Breast epithelium (tissue), 4 donors: Measurements from ENCODE around the gene PPP2R5D. TPM values are rescaled to one million over a fixed set of nuclear protein-coding genes. Genes with fewer than 3 reads are reported as not detected.

ENCODE experiments used
- DNase-seq, 2 donors: peaks; one replicate each; pipeline ENCODE4 v3.0.0-alpha.2; 2019; ENCODE audit warnings: low spot score in 2 of 2
- H3K27ac ChIP-seq, 2 donors: fragments of 200-600 bp; sonication (generic) in 1 of 2; one replicate each; pipeline ENCODE4 v1.5.1; 2016 to 2019; ENCODE audit warnings: mild to moderate bottlenecking in 1 of 2
- H3K27me3 ChIP-seq, 2 donors: fragments of 200-600 bp; sonication (generic) in 1 of 2; one replicate each; pipeline versions ENCODE4 v1.5.1 to v1.6.0; 2017 to 2019; ENCODE audit warnings: control low read depth in 1 of 2, mild to moderate bottlenecking in 1 of 2
- H3K36me3 ChIP-seq: fragments of 200-600 bp; one replicate; pipeline ENCODE4 v1.5.1; 2019
- H3K4me1 ChIP-seq, 2 donors: fragments of 200-600 bp; sonication (generic); one replicate each; pipeline ENCODE4 v1.5.1; 2016 to 2019; ENCODE audit warnings: control low read depth in 1 of 2
- H3K4me3 ChIP-seq, 3 donors: fragments of 200-600 bp; sonication (generic); 1 replicate in 2 of 3; 2 replicates in 1 of 3; pipeline ENCODE4 v1.5.1; 2016 to 2019; ENCODE audit warnings: mild to moderate bottlenecking in 3 of 3, moderate library complexity in 2 of 3
- H3K9me3 ChIP-seq, 2 donors: fragments of 200-600 bp; sonication (generic) in 1 of 2; one replicate each; pipeline ENCODE4 v1.5.1; 2016 to 2019; ENCODE audit warnings: control low read depth in 1 of 2
- POLR2A ChIP-seq: fragments of 450-650 bp; IDR thresholded peaks from one replicate; pipeline ENCODE4 v1.6.1; 2016; ENCODE audit warnings: antibody characterized with exemption, mild to moderate bottlenecking, moderate library complexity
- POLR2AphosphoS5 ChIP-seq, 3 donors: sonication (generic); formaldehyde crosslinking; IDR thresholded peaks; one replicate each; pipeline ENCODE4 v1.6.1; 2017; ENCODE audit warnings: antibody characterized with exemption in 3 of 3
- intact Hi-C: fragments of 100-400 bp; cut with DNase I; formaldehyde crosslinking; loops from one replicate; pipeline ENCODE4 v1.15.1; 2023; ENCODE audit warnings: low total_unique reads
- total RNA-seq, 3 donors: library from RNA; depleted of rRNA; stranded (reverse); fragments of >200 nt; gene quantifications; one replicate each; pipeline ENCODE4 v1.1.0, GENCODE V29; 2016
- TF ChIP-seq, protein P1 (sequence below), 3 donors: fragments of 450-650 bp; IDR thresholded peaks; one replicate each; pipeline ENCODE4 v1.5.1; 2016 to 2017; ENCODE audit warnings: antibody characterized with exemption in 3 of 3, mild to moderate bottlenecking in 3 of 3, moderate library complexity in 3 of 3

PPP2R5D gene
- total RNA-seq, 3 donors from 2014 or later = 25.2 to 35.6 (median 34.7) TPM

DNA sequence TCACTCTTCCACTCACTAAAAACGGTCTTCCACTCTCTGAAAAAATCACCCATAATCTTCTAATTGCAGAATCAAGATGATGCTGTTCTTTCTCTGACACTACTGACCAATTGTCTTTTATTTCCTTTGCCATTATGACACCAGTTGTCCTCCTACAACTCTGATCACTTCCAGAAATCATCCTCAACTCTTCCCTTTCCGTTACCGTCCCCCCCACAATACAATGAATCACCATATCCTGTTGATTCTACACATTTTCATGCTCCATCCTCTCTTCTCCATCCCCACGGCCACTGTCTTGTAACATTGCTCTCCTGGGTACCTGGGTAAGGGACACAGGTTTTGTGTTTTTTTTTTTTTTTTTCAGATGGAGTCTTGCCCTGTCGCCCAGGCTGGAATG is 2.5 kb upstream of the PPP2R5D start:
- Histone ChIP-seq H3K4me3 (no peak overlapping the region), H3K27me3 (no peaks in the 10 kb centered on the region), H3K36me3 (no peaks in the 10 kb centered on the region), H3K9me3 (no peaks in the 10 kb centered on the region), H3K4me1 (peaks cover 7 to 16% of the 10 kb centered on the region in 2 donors), H3K27ac (no peak overlapping the region)
- intact Hi-C loops = loop anchor here (10.0 kb wide), 1 partner anchor 1047 kb away; no protein-coding TSS in a partner anchor
- DNase-seq = no peak
- no peak for TF ChIP-seq POLR2AphosphoS5 (IDR thresholded peaks at IDR 0.05)
- TF ChIP-seq POLR2A = no peak
- TF ChIP-seq, protein P1, sequence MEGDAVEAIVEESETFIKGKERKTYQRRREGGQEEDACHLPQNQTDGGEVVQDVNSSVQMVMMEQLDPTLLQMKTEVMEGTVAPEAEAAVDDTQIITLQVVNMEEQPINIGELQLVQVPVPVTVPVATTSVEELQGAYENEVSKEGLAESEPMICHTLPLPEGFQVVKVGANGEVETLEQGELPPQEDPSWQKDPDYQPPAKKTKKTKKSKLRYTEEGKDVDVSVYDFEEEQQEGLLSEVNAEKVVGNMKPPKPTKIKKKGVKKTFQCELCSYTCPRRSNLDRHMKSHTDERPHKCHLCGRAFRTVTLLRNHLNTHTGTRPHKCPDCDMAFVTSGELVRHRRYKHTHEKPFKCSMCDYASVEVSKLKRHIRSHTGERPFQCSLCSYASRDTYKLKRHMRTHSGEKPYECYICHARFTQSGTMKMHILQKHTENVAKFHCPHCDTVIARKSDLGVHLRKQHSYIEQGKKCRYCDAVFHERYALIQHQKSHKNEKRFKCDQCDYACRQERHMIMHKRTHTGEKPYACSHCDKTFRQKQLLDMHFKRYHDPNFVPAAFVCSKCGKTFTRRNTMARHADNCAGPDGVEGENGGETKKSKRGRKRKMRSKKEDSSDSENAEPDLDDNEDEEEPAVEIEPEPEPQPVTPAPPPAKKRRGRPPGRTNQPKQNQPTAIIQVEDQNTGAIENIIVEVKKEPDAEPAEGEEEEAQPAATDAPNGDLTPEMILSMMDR (IDR thresholded peaks at IDR 0.05) = no peak

DNA sequence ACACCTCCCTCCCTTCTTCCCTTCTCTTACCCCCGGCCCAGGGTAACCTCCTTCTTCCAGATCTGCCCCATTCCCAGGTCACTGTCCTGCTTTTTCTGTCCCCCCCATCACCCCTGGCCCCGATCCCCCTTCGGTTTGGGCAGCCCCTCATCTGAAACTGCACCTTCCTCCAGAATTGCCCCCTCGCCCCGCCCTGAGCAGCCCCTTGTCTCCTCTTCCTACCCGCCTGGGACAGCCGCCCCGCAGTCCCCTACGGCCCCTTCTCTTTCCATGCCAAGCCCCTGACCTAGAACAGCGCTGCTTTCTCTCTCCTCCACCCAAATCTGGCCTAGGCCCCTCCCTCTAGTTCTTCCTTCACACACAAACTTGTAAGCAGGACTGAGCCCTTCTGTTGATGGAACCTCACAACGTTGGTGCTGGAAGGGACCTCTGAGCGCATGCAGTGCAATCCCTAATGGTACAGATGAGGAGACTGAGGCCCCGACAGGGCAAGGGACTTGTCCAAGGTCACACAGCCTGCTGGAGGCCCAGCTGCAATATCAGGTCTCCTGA is 630 bp downstream of the PPP2R5D start:
- Histone ChIP-seq H3K27me3 (no peaks in the 10 kb centered on the region), H3K9me3 (no peaks in the 10 kb centered on the region), H3K4me3 (peak overlapping the region; percentile 88 to 92 (median 90)), H3K4me1 (peaks cover under 1 to 7% of the 10 kb centered on the region in 2 donors), H3K36me3 (no peaks in the 10 kb centered on the region), H3K27ac (peak overlapping the region; percentile 85 to 92)
- DNase-seq = no peak
- intact Hi-C loops = loop anchor here (10.0 kb wide), 1 partner anchor 1050 kb away; no protein-coding TSS in a partner anchor
- TF ChIP-seq POLR2A (no peak), POLR2AphosphoS5 (IDR thresholded peaks at IDR 0.05) (no peak)
- TF ChIP-seq, protein P1 (IDR thresholded peaks at IDR 0.05) = no peak

DNA sequence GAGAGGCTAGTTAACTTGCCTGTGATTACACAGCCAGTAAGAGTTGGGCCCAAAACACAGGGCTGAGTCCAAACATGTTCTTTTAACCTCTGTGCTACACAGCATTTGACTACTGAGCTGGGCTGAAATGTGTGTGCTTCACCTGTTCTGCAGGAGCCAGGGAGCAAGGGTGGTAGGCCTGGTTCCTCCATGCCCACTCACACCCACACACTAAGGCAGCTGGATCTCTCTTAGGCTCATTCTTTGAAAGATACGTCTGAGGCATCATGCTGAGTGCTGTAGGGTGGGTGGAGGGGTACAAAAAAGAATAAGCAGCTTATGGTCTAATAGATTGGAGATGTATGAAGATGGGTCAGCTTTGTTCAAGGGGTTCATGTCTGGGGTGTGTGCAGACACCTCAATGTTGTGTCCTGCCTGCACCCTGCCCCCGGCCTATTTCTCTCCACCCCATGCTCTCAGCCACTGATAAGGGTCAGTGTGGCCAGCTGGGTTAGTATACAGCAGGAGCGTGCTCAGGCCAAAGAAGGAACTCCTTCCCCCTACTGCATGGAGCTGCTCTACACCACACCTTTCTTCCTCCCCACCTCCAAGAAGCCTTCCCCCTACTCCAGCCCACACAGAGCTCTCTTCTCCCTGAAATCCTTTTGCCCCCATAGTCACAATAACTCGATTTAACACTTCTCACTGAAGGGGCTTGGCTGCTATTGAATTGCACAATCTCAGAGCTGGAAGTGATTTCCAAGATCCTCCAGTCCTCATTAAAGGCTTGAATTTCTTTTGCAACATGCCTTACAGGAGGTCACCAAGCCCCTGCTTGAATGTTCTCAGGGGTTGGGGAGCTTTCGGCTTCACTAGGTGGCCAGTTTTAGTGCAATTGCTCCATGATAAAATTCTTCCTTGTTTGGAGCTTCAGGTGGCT is 3.4 kb downstream of the PPP2R5D start:
- H3K36me3 ChIP-seq = no peaks in the 10 kb centered on the region
- no peaks in the 10 kb centered on the region for H3K27me3 ChIP-seq
- H3K4me1 ChIP-seq = peaks cover 0 to 7% of the 10 kb centered on the region in 2 donors
- intact Hi-C loops = loop anchor here (10.0 kb wide), 1 partner anchor 1053 kb away; no protein-coding TSS in a partner anchor
- H3K27ac ChIP-seq = peak overlapping the region in 1 of 2 donors; percentile 75
- no peaks in the 10 kb centered on the region for H3K9me3 ChIP-seq
- no peak for TF ChIP-seq POLR2AphosphoS5 (IDR thresholded peaks at IDR 0.05)
- TF ChIP-seq, protein P1 (IDR thresholded peaks at IDR 0.05) = no peak
- no peak for TF ChIP-seq POLR2A
- DNase-seq = no peak
- peak overlapping the region in 1 of 3 donors; percentile 15 for H3K4me3 ChIP-seq

DNA sequence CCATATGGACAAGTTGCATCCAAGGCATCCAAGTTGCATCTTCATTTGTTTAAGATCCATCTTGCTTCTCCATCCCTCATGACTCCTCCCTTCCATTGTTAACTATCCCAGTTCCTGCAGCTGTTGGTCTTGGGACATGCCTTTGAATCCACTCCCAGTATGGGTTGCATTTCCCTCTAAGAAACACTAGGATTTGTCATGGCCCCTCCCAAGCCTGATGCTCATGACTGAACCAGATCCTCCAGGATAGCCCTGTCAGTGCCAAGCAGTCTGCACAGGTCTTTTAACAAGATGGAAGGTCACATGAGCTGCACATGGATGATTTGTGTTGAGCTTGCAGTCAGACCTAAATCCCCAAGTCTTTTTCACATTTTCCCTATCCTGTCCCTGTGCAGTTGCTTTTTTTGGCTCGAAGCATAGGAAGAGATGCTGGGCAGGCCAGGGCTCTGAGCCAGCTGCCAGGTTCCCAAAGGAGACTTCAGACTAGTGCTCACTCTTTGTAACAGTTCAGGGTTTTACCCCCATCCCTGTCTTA is 4.2 kb downstream of the PPP2R5D start:
- DNase-seq = no peak
- Histone ChIP-seq H3K27me3 (no peaks in the 10 kb centered on the region), H3K27ac (no peak overlapping the region), H3K4me3 (no peak overlapping the region), H3K4me1 (peaks cover 0 to 7% of the 10 kb centered on the region in 2 donors), H3K9me3 (no peaks in the 10 kb centered on the region), H3K36me3 (no peaks in the 10 kb centered on the region)
- intact Hi-C loops = loop anchor here (10.0 kb wide), 1 partner anchor 1054 kb away; no protein-coding TSS in a partner anchor
- TF ChIP-seq, protein P1 (IDR thresholded peaks at IDR 0.05) = no peak
- no peak for TF ChIP-seq POLR2AphosphoS5 (IDR thresholded peaks at IDR 0.05)
- TF ChIP-seq POLR2A = no peak
